Progenitor cell of endocrine pancreas (in vitro differentiated cells): Measurements from ENCODE around the gene STK24. TPM values are rescaled to one million over a fixed set of nuclear protein-coding genes. Genes with fewer than 3 reads are reported as not detected.

Source experiments
- DNase-seq: peaks from one replicate; pipeline ENCODE4 v3.0.0; 2021; ENCODE audit warnings: low spot score; ENCODE audit not compliant: unreplicated experiment
- H3K27ac Mint-ChIP-seq: 2 replicates; pipeline ENCODE4 v1.8.0; 2021; ENCODE audit warnings: mild to moderate bottlenecking, moderate library complexity, mixed read lengths
- H3K27me3 Mint-ChIP-seq: 2 replicates; pipeline ENCODE4 v1.8.0; 2021; ENCODE audit warnings: mixed read lengths
- H3K36me3 Mint-ChIP-seq: 2 replicates; pipeline ENCODE4 v1.8.0; 2022; ENCODE audit warnings: mixed read lengths; ENCODE audit not compliant: insufficient read depth
- H3K4me1 Mint-ChIP-seq: 2 replicates; pipeline ENCODE4 v1.8.0; 2021; ENCODE audit warnings: low read depth, mixed read lengths
- H3K4me3 Mint-ChIP-seq: 2 replicates; pipeline ENCODE4 v1.8.0; 2021; ENCODE audit warnings: low read depth, mild to moderate bottlenecking, moderate library complexity, mixed read lengths
- H3K9me3 Mint-ChIP-seq: 2 replicates; pipeline ENCODE4 v1.8.0; 2021; ENCODE audit warnings: low read depth, mixed read lengths
- CTCF ChIP-seq: fragments of 200-600 bp; sonication (generic); IDR thresholded peaks from one replicate; pipeline ENCODE4 v1.5.0; 2021; ENCODE audit warnings: antibody characterized with exemption, mild to moderate bottlenecking; ENCODE audit not compliant: unreplicated experiment
- total RNA-seq: library from RNA; stranded (reverse); gene quantifications from 2 replicates; pipeline ENCODE4 v1.2.1, GENCODE V29; 2021

Gene STK24
- total RNA-seq, 1 donor from 2014 or later = 113 TPM

GRCh38 chr13:98406971-98407370 lies 169.9 kb downstream of the STK24 start:
- TF ChIP-seq CTCF = no peak
- Mint-ChIP-seq H3K4me1 (peaks cover 46% of the 10 kb centered on the region), H3K4me3 (peak overlapping the region; percentile 14), H3K27me3 (no peaks in the 10 kb centered on the region), H3K27ac (peak overlapping the region; percentile 94), H3K9me3 (no peaks in the 10 kb centered on the region), H3K36me3 (peaks cover 37% of the 10 kb centered on the region)
- DNase-seq = no peak

- Mint-ChIP-seq H3K4me1 (peaks cover 46% of the 10 kb centered on the region), H3K36me3 (peaks cover 36% of the 10 kb centered on the region), H3K4me3 (no peak overlapping the region), H3K27ac (peak overlapping the region; percentile 94), H3K9me3 (no peaks in the 10 kb centered on the region), H3K27me3 (no peaks in the 10 kb centered on the region)
- DNase-seq = no peak
- TF ChIP-seq CTCF = no peak
These were observed 170.5 kb downstream of the STK24 start for GRCh38 chr13:98406427-98406826.

GRCh38 chr13:98405690-98406344 lies 171.1 kb downstream of the STK24 start:
- H3K4me3 Mint-ChIP-seq = no peak overlapping the region

GRCh38 chr13:98405107-98405571 lies 171.8 kb downstream of the STK24 start:
- H3K4me3 Mint-ChIP-seq = peak overlapping the region; percentile 8
- peaks cover 31% of the 10 kb centered on the region for H3K36me3 Mint-ChIP-seq
- DNase-seq = no peak
- H3K9me3 Mint-ChIP-seq = no peaks in the 10 kb centered on the region
- H3K27me3 Mint-ChIP-seq = no peaks in the 10 kb centered on the region
- TF ChIP-seq CTCF = no peak
- peak overlapping the region; percentile 84 for H3K27ac Mint-ChIP-seq
- peaks cover 53% of the 10 kb centered on the region for H3K4me1 Mint-ChIP-seq

More at GRCh38 chr13:98405690-98406344, 171.1 kb downstream of the STK24 start:
- H3K9me3 Mint-ChIP-seq = no peaks in the 10 kb centered on the region
- H3K36me3 Mint-ChIP-seq = peaks cover 32% of the 10 kb centered on the region
- no peaks in the 10 kb centered on the region for H3K27me3 Mint-ChIP-seq
- no peak for DNase-seq
- no peak for TF ChIP-seq CTCF
- peak overlapping the region; percentile 94 for H3K27ac Mint-ChIP-seq
- peaks cover 47% of the 10 kb centered on the region for H3K4me1 Mint-ChIP-seq

- H3K4me1 Mint-ChIP-seq = peaks cover 57% of the 10 kb centered on the region
- H3K27me3 Mint-ChIP-seq = no peaks in the 10 kb centered on the region
- TF ChIP-seq CTCF = no peak
- no peak for DNase-seq
- H3K4me3 Mint-ChIP-seq = no peak overlapping the region
- no peaks in the 10 kb centered on the region for H3K9me3 Mint-ChIP-seq
- no peak overlapping the region for H3K27ac Mint-ChIP-seq
- peaks cover 24% of the 10 kb centered on the region for H3K36me3 Mint-ChIP-seq
These were observed 173.8 kb downstream of the STK24 start for GRCh38 chr13:98403076-98403475.
